Chondrocyte (in vitro differentiated cells): ENCODE measurements around the gene SGPP2. TPM values are rescaled to one million over a fixed set of nuclear protein-coding genes. Genes with fewer than 3 reads are reported as not detected.

Source experiments
- DNase-seq: peaks from one replicate; pipeline ENCODE4 v3.0.0; 2021; ENCODE audit warnings: mixed read lengths, low spot score
- H3K27ac Mint-ChIP-seq: one replicate; pipeline ENCODE4 v1.8.0; 2021; ENCODE audit warnings: mild to moderate bottlenecking, moderate library complexity, mixed read lengths; ENCODE audit not compliant: unreplicated experiment
- H3K27me3 Mint-ChIP-seq: 2 replicates; pipeline ENCODE4 v1.8.0; 2021; ENCODE audit warnings: low read depth, mixed read lengths
- H3K36me3 Mint-ChIP-seq: 2 replicates; pipeline ENCODE4 v1.8.0; 2021; ENCODE audit warnings: low read depth, mixed read lengths
- H3K4me1 Mint-ChIP-seq: 2 replicates; pipeline ENCODE4 v1.8.0; 2021; ENCODE audit warnings: low read depth, mild to moderate bottlenecking, mixed read lengths
- H3K4me3 Mint-ChIP-seq: one replicate; pipeline ENCODE4 v1.8.0; 2021; ENCODE audit warnings: mild to moderate bottlenecking, moderate library complexity, mixed read lengths; ENCODE audit not compliant: unreplicated experiment
- H3K9me3 Mint-ChIP-seq: 2 replicates; pipeline ENCODE4 v1.8.0; 2021; ENCODE audit warnings: low read depth, mixed read lengths
- CTCF ChIP-seq: fragments of 200-600 bp; sonication (generic); IDR thresholded peaks from 2 replicates; pipeline ENCODE4 v1.5.0; 2021; ENCODE audit warnings: antibody characterized with exemption, mild to moderate bottlenecking, moderate library complexity
- total RNA-seq: library from RNA; stranded (reverse); gene quantifications from 3 replicates; pipeline ENCODE4 v1.2.1, GENCODE V29; 2021

The SGPP2 gene
- total RNA-seq, 1 donor from 2014 or later: not detected

- no peak overlapping the region for H3K27ac Mint-ChIP-seq
- no peaks in the 10 kb centered on the region for H3K9me3 Mint-ChIP-seq
- peaks cover 9% of the 10 kb centered on the region for H3K36me3 Mint-ChIP-seq
- peaks cover 4% of the 10 kb centered on the region for H3K4me1 Mint-ChIP-seq
- no peak overlapping the region for H3K4me3 Mint-ChIP-seq
- TF ChIP-seq CTCF: no peak
- DNase-seq: no peak
- H3K27me3 Mint-ChIP-seq: no peaks in the 10 kb centered on the region
Measured at GRCh38 chr2:222563936-222564335, 139.6 kb downstream of the SGPP2 start.

- H3K4me3 Mint-ChIP-seq: no peak overlapping the region
- no peaks in the 10 kb centered on the region for H3K27me3 Mint-ChIP-seq
- no peak for DNase-seq
- no peak for TF ChIP-seq CTCF
- H3K4me1 Mint-ChIP-seq: peaks cover 13% of the 10 kb centered on the region
- H3K9me3 Mint-ChIP-seq: no peaks in the 10 kb centered on the region
- H3K36me3 Mint-ChIP-seq: peaks cover 13% of the 10 kb centered on the region
- no peak overlapping the region for H3K27ac Mint-ChIP-seq
Measured at GRCh38 chr2:222566229-222566628, 141.9 kb downstream of the SGPP2 start.

GRCh38 chr2:222568865-222569264, 144.5 kb downstream of the SGPP2 start:
- H3K4me3 Mint-ChIP-seq: no peak overlapping the region
- H3K27me3 Mint-ChIP-seq: no peaks in the 10 kb centered on the region
- no peak for DNase-seq
- TF ChIP-seq CTCF: no peak
- no peaks in the 10 kb centered on the region for H3K9me3 Mint-ChIP-seq
- H3K36me3 Mint-ChIP-seq: peaks cover 21% of the 10 kb centered on the region
- H3K27ac Mint-ChIP-seq: no peak overlapping the region
- peaks cover 35% of the 10 kb centered on the region for H3K4me1 Mint-ChIP-seq

GRCh38 chr2:222569826-222570225, 145.5 kb downstream of the SGPP2 start:
- no peak overlapping the region for H3K4me3 Mint-ChIP-seq
- H3K9me3 Mint-ChIP-seq: no peaks in the 10 kb centered on the region
- DNase-seq: no peak
- H3K27ac Mint-ChIP-seq: no peak overlapping the region
- TF ChIP-seq CTCF: no peak
- H3K4me1 Mint-ChIP-seq: peaks cover 41% of the 10 kb centered on the region
- H3K27me3 Mint-ChIP-seq: no peaks in the 10 kb centered on the region
- peaks cover 24% of the 10 kb centered on the region for H3K36me3 Mint-ChIP-seq

- Mint-ChIP-seq H3K9me3 (no peaks in the 10 kb centered on the region), H3K4me3 (no peak overlapping the region), H3K36me3 (peaks cover 16% of the 10 kb centered on the region), H3K4me1 (peaks cover 45% of the 10 kb centered on the region), H3K27me3 (no peaks in the 10 kb centered on the region), H3K27ac (peak overlapping the region; percentile 53)
- no peak for TF ChIP-seq CTCF
- no peak for DNase-seq
Measured at GRCh38 chr2:222572264-222572721, 147.9 kb downstream of the SGPP2 start.
